ENCODE measurements around the gene TIMP3.

TIMP3 gene

GRCh38 chr22:32909581-32910428 is 108.3 kb downstream of the TIMP3 start:
- no peaks in the 10 kb centered on the region for H3K79me2 ChIP-seq (ENCODE audit: low read length)
- DNase-seq, result no peak
- TF ChIP-seq, protein P1, sequence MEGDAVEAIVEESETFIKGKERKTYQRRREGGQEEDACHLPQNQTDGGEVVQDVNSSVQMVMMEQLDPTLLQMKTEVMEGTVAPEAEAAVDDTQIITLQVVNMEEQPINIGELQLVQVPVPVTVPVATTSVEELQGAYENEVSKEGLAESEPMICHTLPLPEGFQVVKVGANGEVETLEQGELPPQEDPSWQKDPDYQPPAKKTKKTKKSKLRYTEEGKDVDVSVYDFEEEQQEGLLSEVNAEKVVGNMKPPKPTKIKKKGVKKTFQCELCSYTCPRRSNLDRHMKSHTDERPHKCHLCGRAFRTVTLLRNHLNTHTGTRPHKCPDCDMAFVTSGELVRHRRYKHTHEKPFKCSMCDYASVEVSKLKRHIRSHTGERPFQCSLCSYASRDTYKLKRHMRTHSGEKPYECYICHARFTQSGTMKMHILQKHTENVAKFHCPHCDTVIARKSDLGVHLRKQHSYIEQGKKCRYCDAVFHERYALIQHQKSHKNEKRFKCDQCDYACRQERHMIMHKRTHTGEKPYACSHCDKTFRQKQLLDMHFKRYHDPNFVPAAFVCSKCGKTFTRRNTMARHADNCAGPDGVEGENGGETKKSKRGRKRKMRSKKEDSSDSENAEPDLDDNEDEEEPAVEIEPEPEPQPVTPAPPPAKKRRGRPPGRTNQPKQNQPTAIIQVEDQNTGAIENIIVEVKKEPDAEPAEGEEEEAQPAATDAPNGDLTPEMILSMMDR (IDR thresholded peaks at IDR 0.05; ENCODE audit: low read length), result no peak
- no peak for TF ChIP-seq EZH2 (optimal IDR thresholded peaks at IDR 0.05; ENCODE audit: low read depth, low read length)
- no peak for TF ChIP-seq EZH2phosphoT487 (IDR thresholded peaks at IDR 0.05; ENCODE audit: low read length)

DNA sequence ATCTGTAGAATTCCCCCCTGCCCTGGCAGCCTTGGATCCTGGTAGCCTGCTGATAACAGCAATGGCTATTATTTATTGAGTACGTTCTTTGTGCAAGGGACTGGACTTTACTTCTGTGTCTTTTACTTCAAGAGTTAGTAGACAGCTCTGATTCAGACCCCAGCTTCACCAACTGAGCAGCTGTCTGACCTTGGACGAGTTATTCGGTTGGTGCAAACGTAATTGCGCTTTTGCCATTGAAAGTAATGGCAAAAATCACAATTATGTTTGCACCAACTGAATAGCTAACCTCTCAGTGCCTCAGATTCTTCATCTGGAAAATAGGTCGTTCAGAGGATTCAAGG is 108.9 kb downstream of the TIMP3 start:
- H3K79me2 ChIP-seq (ENCODE audit: low read length), result no peaks in the 10 kb centered on the region
- no peak for TF ChIP-seq EZH2 (optimal IDR thresholded peaks at IDR 0.05; ENCODE audit: low read depth, low read length)
- TF ChIP-seq, protein P1 (IDR thresholded peaks at IDR 0.05; ENCODE audit: low read length), result no peak
- TF ChIP-seq EZH2phosphoT487 (IDR thresholded peaks at IDR 0.05; ENCODE audit: low read length), result no peak
- no peaks in the 10 kb centered on the region for H3K36me3 ChIP-seq (replicated peaks; ENCODE audit: insufficient read depth, low read length)
- H3K27me3 ChIP-seq (replicated peaks; ENCODE audit: insufficient read depth, low read length), result no peaks in the 10 kb centered on the region
- no peak for DNase-seq
- H3K4me2 ChIP-seq (ENCODE audit: low read depth, low read length), result no peak overlapping the region
- H3K27ac ChIP-seq (ENCODE audit: low read length), result no peak overlapping the region
- no peak overlapping the region for H3K4me3 ChIP-seq (ENCODE audit: low read length)
- no peak overlapping the region for H3K9ac ChIP-seq (ENCODE audit: low read length)
- no peaks in the 10 kb centered on the region for H3F3A ChIP-seq (ENCODE audit: insufficient read depth, low read length)
- no peaks in the 10 kb centered on the region for H3K9me3 ChIP-seq (replicated peaks; ENCODE audit: insufficient read depth, low read length)
- no peaks in the 10 kb centered on the region for H3K4me1 ChIP-seq (ENCODE audit: low read length)
- H2AFZ ChIP-seq (ENCODE audit: low read length), result no peak overlapping the region
- no peaks in the 10 kb centered on the region for H3K9me2 ChIP-seq (replicated peaks; ENCODE audit: insufficient read depth, low read length)
- no peaks in the 10 kb centered on the region for H4K20me1 ChIP-seq (ENCODE audit: insufficient read depth, low read length)

More at GRCh38 chr22:32909581-32910428, 108.3 kb downstream of the TIMP3 start:
- H3K36me3 ChIP-seq (replicated peaks; ENCODE audit: insufficient read depth, low read length), result no peaks in the 10 kb centered on the region
- H3K9me2 ChIP-seq (replicated peaks; ENCODE audit: insufficient read depth, low read length), result no peaks in the 10 kb centered on the region
- no peak overlapping the region for H3K27ac ChIP-seq (ENCODE audit: low read length)
- no peak overlapping the region for H3K4me2 ChIP-seq (ENCODE audit: low read depth, low read length)
- no peak overlapping the region for H3K4me3 ChIP-seq (ENCODE audit: low read length)
- no peaks in the 10 kb centered on the region for H3K27me3 ChIP-seq (replicated peaks; ENCODE audit: insufficient read depth, low read length)
- no peak overlapping the region for H3K9ac ChIP-seq (ENCODE audit: low read length)
- H3K9me3 ChIP-seq (replicated peaks; ENCODE audit: insufficient read depth, low read length), result no peaks in the 10 kb centered on the region
- H3K4me1 ChIP-seq (ENCODE audit: low read length), result no peaks in the 10 kb centered on the region
- no peaks in the 10 kb centered on the region for H4K20me1 ChIP-seq (ENCODE audit: insufficient read depth, low read length)
- H2AFZ ChIP-seq (ENCODE audit: low read length), result no peak overlapping the region
- H3F3A ChIP-seq (ENCODE audit: insufficient read depth, low read length), result no peaks in the 10 kb centered on the region

DNA sequence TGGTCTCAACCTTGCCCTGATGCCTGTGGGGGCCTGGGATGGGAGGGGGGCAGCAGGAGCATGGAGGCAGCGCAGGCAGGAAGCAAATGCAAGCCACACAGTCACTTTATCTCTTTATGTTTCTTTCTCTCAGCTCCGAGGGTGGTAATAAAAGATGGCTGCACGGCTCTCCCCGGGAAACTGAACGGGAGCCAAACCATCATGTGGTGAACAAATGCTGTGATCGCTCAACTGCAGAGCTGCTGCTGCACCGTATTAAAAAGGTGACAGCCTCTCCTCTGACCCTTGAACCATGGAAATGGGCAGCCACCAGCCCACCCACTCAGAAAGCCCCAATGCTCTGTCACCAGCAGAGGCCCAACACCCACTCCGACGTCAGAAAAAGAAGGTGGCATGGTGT is 110.0 kb downstream of the TIMP3 start:
- Histone ChIP-seq H3K36me3 (replicated peaks; ENCODE audit: insufficient read depth, low read length) (no peaks in the 10 kb centered on the region), H3K27me3 (replicated peaks; ENCODE audit: insufficient read depth, low read length) (no peaks in the 10 kb centered on the region), H3K9ac (ENCODE audit: low read length) (no peak overlapping the region), H3K9me3 (replicated peaks; ENCODE audit: insufficient read depth, low read length) (no peaks in the 10 kb centered on the region), H2AFZ (ENCODE audit: low read length) (no peak overlapping the region), H3K4me1 (ENCODE audit: low read length) (no peaks in the 10 kb centered on the region), H3F3A (ENCODE audit: insufficient read depth, low read length) (no peaks in the 10 kb centered on the region), H4K20me1 (ENCODE audit: insufficient read depth, low read length) (no peaks in the 10 kb centered on the region), H3K4me2 (ENCODE audit: low read depth, low read length) (no peak overlapping the region), H3K27ac (ENCODE audit: low read length) (no peak overlapping the region), H3K4me3 (ENCODE audit: low read length) (no peak overlapping the region), H3K79me2 (ENCODE audit: low read length) (no peaks in the 10 kb centered on the region), H3K9me2 (replicated peaks; ENCODE audit: insufficient read depth, low read length) (no peaks in the 10 kb centered on the region)
- TF ChIP-seq EZH2phosphoT487 (IDR thresholded peaks at IDR 0.05; ENCODE audit: low read length) (no peak), EZH2 (optimal IDR thresholded peaks at IDR 0.05; ENCODE audit: low read depth, low read length) (no peak)
- TF ChIP-seq, protein P1 (IDR thresholded peaks at IDR 0.05; ENCODE audit: low read length), result no peak
- no peak for DNase-seq

All from MM.1S (cell line).